Right ventricle myocardium inferior (tissue), 1 donor: Measurements from ENCODE around the gene TARM1. TPM values are rescaled to one million over a fixed set of nuclear protein-coding genes. Genes with fewer than 3 reads are reported as not detected.
"Not testable (repeated sequence)": the region's sequence is repeated elsewhere in the genome, so short reads cannot be mapped to it uniquely, and the experiment has no call there.

Source experiments
- ATAC-seq: fragments of 200-7000 bp; cut with Tn5 transposase; one replicate; pipeline ENCODE4 v1.9.1; 2020; ENCODE audit warnings: mild to moderate bottlenecking, moderate library complexity
- DNase-seq: peaks from one replicate; pipeline ENCODE4 v3.0.0; 2021; ENCODE audit errors: missing footprints
- intact Hi-C: fragments of 100-400 bp; cut with DNase I; formaldehyde crosslinking; loops from one replicate; pipeline ENCODE4 v1.11.0; 2022
- total RNA-seq: library from RNA; stranded (reverse); fragmentation: NEBNext Ultra II Directional; extraction: Animal tissue kit (Norgen Biotek cat#: 25700); gene quantifications from one replicate; pipeline ENCODE4 v1.2.1, GENCODE V29; 2021
- donor health status: DM: no; HTN: yes; CAD: no; lungs with severe emphysema.

The TARM1 gene
- total RNA-seq, 1 donor from 2014 or later = not detected

GRCh38 chr19:54042989-54043388 lies 38.2 kb downstream of the TARM1 start:
- ATAC-seq = no peak
- DNase-seq = no peak
- intact Hi-C loops = no loop called here

DNA sequence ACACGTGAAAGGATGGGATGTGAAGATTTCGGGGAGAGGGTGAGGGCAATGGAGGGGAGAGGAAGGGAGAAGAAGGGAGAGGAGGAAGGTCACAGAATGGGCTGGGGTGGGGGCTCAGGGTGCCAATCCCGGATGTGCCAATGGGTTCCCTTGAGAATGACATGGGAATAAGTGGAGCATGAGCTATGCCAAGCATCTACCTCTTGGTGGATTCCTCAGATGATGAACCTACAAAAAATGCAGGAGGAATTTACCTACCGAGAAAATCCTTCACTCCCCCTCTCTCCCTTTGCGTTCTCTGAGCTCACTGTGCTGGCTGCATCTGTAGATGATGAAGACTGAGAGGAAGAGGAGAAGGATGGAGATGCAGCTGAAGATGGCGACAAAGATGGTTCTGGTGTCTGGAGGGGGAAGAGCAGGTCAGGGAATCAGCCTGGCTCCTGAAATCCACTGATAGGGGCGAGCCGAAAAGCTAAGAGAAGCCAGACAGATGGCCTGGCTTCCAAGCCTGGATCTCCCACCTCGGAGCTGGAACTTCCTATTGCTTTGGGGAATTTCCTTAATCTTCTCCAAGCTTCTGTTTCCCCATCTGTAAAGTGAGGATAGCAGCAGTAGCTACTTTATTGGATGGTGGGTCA lies 39.1 kb downstream of the TARM1 start:
- ATAC-seq (no peak), DNase-seq (no peak)
- intact Hi-C loops = no loop called here

DNA sequence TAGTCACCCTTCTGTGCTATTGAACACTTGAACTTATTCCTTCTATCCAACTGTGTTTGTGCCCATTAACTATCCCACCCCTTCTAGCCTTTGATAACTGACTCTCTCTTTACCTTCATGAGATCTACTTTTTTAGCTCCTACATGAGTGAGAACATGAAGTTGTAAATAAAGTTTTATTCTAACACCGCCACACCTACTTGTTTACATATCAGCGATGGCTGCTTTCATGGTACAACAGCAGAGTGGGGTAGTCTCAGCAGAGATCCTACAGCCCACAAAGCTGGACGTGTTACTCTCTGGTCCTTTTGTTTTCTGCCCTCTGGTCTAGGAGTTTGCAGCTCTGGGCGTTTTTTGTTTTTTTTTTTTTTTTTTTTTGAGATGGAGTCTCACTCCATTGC lies 41.2 kb downstream of the TARM1 start:
- DNase-seq (no peak), ATAC-seq (no peak)
- intact Hi-C loops = no loop called here

DNA sequence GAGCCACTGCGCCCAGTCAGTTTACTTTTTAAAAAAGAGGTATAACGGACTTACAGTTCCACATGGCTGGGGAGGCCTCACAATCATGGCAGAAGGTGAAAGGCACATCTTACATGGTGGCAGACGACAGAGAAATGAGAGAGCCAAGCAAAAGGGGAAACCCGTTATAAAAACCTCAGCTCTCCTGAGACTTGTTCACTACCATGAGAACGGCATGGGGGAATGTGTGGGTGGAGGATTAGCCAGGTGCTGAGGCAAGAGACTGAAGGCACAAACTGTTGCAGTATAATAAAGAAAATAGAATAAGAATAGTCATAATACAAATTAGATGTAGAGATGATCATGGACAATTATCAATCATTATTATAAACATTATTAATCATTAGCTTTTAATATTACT lies 44.6 kb downstream of the TARM1 start:
- intact Hi-C loops, DNase-seq, ATAC-seq: not testable (repeated sequence)

DNA sequence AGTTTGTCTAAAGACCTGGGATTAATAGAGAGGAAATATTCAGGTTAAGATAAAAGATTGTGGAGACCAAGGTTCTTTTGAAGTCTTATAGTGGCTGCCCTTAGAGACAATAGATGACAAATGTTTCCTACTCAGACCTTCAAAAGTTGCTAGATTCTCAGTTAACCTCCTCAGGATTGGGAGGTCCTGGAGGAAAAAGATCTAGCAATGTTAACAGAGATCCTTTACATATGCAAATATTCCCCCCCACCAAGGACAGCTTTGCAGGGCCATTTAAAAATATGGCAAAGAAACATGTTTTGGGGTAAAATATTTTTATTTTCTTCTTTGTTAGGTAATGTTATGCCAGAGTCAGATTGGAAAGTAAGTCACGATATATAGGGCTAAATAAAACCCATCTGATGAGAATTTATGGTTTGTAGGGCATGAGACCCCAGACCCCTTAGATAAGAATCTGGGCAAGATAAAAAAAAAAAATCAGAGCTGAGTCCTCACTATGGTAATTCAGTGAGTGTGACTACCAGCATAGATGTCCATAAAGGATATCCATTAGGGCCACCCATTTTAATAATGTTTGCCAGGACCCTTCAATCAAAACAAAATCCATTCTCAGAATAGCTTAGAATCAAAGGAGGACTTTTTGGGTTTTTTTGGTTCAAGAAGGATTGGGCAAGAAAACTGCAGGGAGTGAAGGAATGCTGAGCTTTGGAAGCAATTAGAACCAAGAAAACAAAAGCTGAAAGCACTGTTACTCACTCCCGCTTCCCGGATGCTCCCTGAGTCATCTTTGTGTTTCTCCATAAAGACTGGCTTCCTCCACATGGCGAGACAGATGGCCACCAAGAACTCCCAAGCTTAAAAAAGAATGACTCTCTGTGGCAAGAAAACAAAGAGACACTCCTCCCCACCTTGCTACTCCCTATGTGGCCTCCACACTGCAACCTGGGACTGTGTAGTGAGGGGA lies 45.7 kb downstream of the TARM1 start:
- DNase-seq (no peak), ATAC-seq (no peak)
- intact Hi-C loops = no loop called here

GRCh38 chr19:54030895-54031586 lies 50.1 kb downstream of the TARM1 start:
- ATAC-seq (no peak), DNase-seq (no peak)
- intact Hi-C loops = no loop called here

GRCh38 chr19:54029930-54030490 lies 51.2 kb downstream of the TARM1 start:
- ATAC-seq = no peak
- intact Hi-C loops = loop anchor here (10.0 kb wide), 1 partner anchor 225 kb away; no protein-coding TSS in a partner anchor
- DNase-seq = no peak

DNA sequence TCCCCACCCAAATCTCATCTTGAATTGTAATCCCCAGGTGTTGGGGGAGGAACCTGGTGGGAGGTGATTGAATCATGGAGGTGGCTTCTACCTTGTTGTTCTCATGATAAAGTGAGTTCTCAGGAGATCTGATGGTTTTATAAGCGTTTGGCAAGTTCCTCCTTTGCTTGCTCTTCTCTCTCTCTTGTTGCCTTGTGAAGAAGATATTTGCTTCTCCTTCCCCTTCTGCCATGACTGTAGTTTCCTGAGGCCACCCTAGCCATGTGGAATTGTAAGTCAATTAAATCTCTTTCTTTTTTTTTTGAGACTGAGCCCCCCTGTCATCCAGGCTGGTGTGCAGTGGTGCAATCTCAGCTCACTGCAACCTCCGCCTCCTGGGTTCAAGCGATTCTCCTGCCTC lies 51.9 kb downstream of the TARM1 start:
- ATAC-seq = no peak
- DNase-seq = no peak
- intact Hi-C loops = loop anchor here (10.0 kb wide), 1 partner anchor 224 kb away; no protein-coding TSS in a partner anchor

DNA sequence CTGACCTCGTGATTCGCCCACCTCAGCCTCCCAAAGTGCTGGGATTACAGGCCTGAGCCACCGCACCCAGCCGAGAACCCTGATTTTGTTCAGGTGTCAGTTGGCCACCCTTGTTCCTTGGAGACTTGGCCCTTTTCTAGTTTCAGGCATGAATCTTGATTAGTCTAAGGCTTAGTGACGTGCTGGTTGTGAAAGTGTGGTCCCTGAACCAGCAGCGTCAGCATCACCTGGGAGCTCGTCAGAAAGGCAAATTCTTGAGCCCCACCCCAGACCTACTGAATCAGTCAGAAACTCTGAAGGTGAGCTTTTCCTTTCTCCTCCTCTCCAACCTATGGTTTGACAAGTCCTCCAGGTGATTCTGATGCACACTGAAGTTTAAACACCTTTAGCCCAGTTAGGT lies 54.5 kb downstream of the TARM1 start:
- intact Hi-C loops = loop anchor here (10.0 kb wide), 1 partner anchor 222 kb away; no protein-coding TSS in a partner anchor
- no peak for ATAC-seq

DNA sequence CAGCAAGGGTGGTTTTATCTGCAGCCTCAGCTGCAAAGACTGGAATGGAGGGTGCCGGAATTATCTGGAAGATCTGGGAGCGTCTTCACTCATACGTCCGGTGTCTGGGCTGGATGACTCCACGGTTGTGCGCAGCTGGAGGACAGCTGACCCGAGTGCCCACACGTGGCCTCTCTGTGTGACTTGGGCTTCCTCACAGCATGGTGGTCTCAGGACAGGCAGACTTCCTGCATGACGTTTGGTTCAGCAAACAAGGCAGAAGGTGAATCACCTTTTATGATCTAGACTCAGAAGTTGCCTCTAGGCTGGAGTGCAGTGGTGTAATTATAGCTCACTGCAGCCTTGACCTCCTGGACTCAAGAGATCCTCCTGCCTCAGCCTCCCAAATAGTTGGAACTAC lies 56.5 kb downstream of the TARM1 start:
- ATAC-seq = no peak
- DNase-seq = no peak
- intact Hi-C loops = loop anchor here (1.0 to 10.0 kb wide), 3 partner anchors 117 to 220 kb away; partner anchors contain the start of gene CACNG7

More for the DNA sequence above, 54.5 kb downstream of the TARM1 start:
- no peak for DNase-seq

DNA sequence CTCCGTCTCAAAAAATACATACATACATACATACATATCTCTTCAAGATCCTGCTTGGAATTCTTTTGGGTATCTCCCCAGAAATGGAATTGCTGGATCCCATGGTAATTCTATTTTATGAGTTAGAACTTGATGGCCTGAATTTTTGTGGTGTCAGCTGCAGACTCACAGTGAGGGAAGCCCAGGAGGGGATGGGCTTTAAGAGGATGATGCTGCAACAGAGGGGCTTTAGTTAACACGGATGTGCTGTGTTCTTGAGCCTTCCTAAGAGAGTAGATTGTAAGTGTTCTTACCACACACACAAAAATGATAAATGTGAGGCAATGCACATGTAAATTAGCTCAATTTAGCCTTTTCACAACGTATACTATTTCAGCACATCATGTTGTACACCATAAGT lies 58.0 kb downstream of the TARM1 start:
- DNase-seq (no peak), ATAC-seq (no peak)
- intact Hi-C loops = loop anchor here (5.0 to 10.0 kb wide), 2 partner anchors 116 to 218 kb away; partner anchors contain the start of gene CACNG7

GRCh38 chr19:54021932-54022331 lies 59.2 kb downstream of the TARM1 start:
- DNase-seq (no peak), ATAC-seq (no peak)
- intact Hi-C loops = loop anchor here (5.0 to 10.0 kb wide), 2 partner anchors 115 to 217 kb away; partner anchors contain the start of gene CACNG7

- intact Hi-C loops = loop anchor here (5.0 to 10.0 kb wide), 2 partner anchors 114 to 217 kb away; partner anchors contain the start of gene CACNG7
- no peak for ATAC-seq
Observed at GRCh38 chr19:54021363-54021762, 59.8 kb downstream of the TARM1 start.

More at GRCh38 chr19:54021363-54021762, 59.8 kb downstream of the TARM1 start:
- no peak for DNase-seq

Other genes with a start within 250 kb of the TARM1 start
- gene MYADM, start 213.5 kb downstream of the TARM1 start, total RNA-seq = 141 TPM
- gene PRKCG, start 199.2 kb downstream of the TARM1 start, total RNA-seq = not detected
- not detected for gene CACNG7, start 172.1 kb downstream of the TARM1 start, total RNA-seq
- gene CACNG8, start 118.4 kb downstream of the TARM1 start, total RNA-seq = 0.03 TPM
- gene CACNG6, start 89.7 kb downstream of the TARM1 start, total RNA-seq = not detected
- gene VSTM1, start 17.5 kb downstream of the TARM1 start, total RNA-seq = not detected
- 0.70 TPM for gene OSCAR, start 19.4 kb upstream of the TARM1 start, total RNA-seq
- gene NDUFA3, start 21.5 kb upstream of the TARM1 start, total RNA-seq = 561 TPM
- 13.4 TPM for gene TFPT, start 34.3 kb upstream of the TARM1 start, total RNA-seq
- gene PRPF31, start 34.4 kb upstream of the TARM1 start, total RNA-seq = 39.5 TPM
- gene CNOT3, start 56.4 kb upstream of the TARM1 start, total RNA-seq = 17.6 TPM
- 6.6 TPM for gene LENG1, start 78.4 kb upstream of the TARM1 start, total RNA-seq
- 0.97 TPM for gene TMC4, start 91.8 kb upstream of the TARM1 start, total RNA-seq
- 15.1 TPM for gene MBOAT7, start 108.2 kb upstream of the TARM1 start, total RNA-seq
- gene TSEN34, start 109.9 kb upstream of the TARM1 start, total RNA-seq = 16.1 TPM
- 681 TPM for gene RPS9, start 119.5 kb upstream of the TARM1 start, total RNA-seq
- 4.0 TPM for gene LILRB3, start 141.6 kb upstream of the TARM1 start, total RNA-seq
- gene LILRA6, start 161.4 kb upstream of the TARM1 start, total RNA-seq = 2.7 TPM
- 8.5 TPM for gene LILRB5, start 175.9 kb upstream of the TARM1 start, total RNA-seq
- 2.9 TPM for gene LILRB2, start 199.7 kb upstream of the TARM1 start, total RNA-seq
- gene LILRA5, start 231.8 kb upstream of the TARM1 start, total RNA-seq = 1.8 TPM